Cardiac muscle cell (in vitro differentiated cells and primary cell): ENCODE measurements around the gene PTPN4. TPM values are rescaled to one million over a fixed set of nuclear protein-coding genes. Genes with fewer than 3 reads are reported as not detected.
A peak's percentile ranks its signal among the peaks of the same experiment; 100 is the strongest.
"Not testable (repeated sequence)": the region's sequence is repeated elsewhere in the genome, so short reads cannot be mapped to it uniquely, and the experiment has no call there.

ENCODE experiments used
- DNase-seq, 2 donors: peaks; one replicate each; pipeline versions ENCODE4 v3.0.0 to v3.0.0-alpha.2; 2010 to 2017; ENCODE audit warnings: low read depth in 1 of 2, low spot score in 1 of 2
- H3K27ac ChIP-seq: fragments of 200-600 bp; sonication (generic); 2 replicates; pipeline ENCODE4 v1.5.1; 2016
- H3K27me3 ChIP-seq: fragments of 200-600 bp; sonication (generic); 2 replicates; pipeline ENCODE4 v1.6.0; 2016; ENCODE audit warnings: control low read depth
- H3K36me3 ChIP-seq: fragments of 200-600 bp; sonication (generic); 2 replicates; pipeline ENCODE4 v1.5.1; 2016; ENCODE audit warnings: control low read depth
- H3K4me1 ChIP-seq: fragments of 200-600 bp; sonication (generic); 2 replicates; pipeline ENCODE4 v1.8.1; 2017; ENCODE audit warnings: low read depth, mild to moderate bottlenecking, mixed run types
- H3K4me3 ChIP-seq: fragments of 200-600 bp; sonication (generic); 2 replicates; pipeline ENCODE4 v1.5.1; 2016; ENCODE audit warnings: mild to moderate bottlenecking
- H3K9me3 ChIP-seq: fragments of 200-600 bp; sonication (generic); 2 replicates; pipeline ENCODE4 v1.5.1; 2017; ENCODE audit warnings: low read depth, mild to moderate bottlenecking, control low read depth
- CTCF ChIP-seq: IDR thresholded peaks from 2 replicates; pipeline ENCODE4 v1.5.1; 2012; ENCODE audit warnings: low read depth, mild to moderate bottlenecking, low read length
- polyA plus RNA-seq: library from polyadenylated mRNA; unstranded; fragments of >200 nt; fragmentation: Nextera tagmentation; extraction: Ambion mirVana; gene quantifications from 2 replicates; pipeline ENCODE4 v1.2.1, GENCODE V29; 2016
- total RNA-seq: library from RNA; depleted of rRNA; stranded (reverse); fragments of >200 nt; gene quantifications from 2 replicates; pipeline ENCODE4 v1.2.3, GENCODE V29; 2016

The PTPN4 gene
- total and polyA plus RNA-seq, 2 experiments from 2014 or later = 26.3 to 70.3 TPM

DNA sequence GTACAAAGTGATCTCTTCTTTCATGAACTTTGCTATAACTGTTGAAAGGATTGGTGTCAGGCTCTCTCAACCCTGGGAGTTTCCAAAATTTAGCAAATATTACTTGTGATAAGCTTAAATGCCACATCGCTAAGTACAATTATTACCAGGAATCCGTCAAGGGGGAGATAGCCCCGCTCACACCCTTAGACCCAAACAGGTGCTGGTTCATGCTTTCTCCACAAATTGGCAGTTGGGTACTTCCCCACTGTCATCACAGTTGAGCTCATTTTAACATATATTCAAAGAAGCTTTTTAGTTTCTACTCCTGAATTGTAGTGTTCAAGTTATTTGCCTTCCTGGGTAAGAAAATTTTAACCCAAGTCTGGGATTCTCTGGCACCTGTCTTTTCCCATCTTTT lies 223.4 kb downstream of the PTPN4 start:
- Histone ChIP-seq H3K9me3 (no peaks in the 10 kb centered on the region), H3K27me3 (no peaks in the 10 kb centered on the region), H3K36me3 (no peaks in the 10 kb centered on the region), H3K27ac (no peak overlapping the region), H3K4me1 (peaks cover 20% of the 10 kb centered on the region), H3K4me3 (no peak overlapping the region)
- DNase-seq = no peak
- no peak for TF ChIP-seq CTCF

DNA sequence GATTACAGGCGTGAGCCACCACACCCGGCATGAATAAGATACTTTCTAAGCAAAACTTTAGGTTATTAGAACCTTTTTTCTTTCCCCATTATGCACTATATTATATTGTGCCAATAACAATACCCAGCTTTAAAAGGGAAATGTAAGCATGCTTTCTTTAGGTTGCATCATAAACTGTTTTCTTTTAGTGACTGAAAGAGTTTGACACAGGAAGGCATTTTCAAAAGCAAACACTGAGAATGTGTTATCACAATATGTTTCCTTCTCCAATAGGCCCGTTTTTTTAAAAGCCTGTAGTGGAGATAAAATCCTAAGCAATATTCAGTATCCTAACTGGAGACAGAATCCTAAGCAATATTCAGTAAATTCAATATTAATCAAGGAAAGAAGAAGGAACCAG lies 236.4 kb downstream of the PTPN4 start:
- no peak for TF ChIP-seq CTCF
- Histone ChIP-seq H3K4me3 (no peak overlapping the region), H3K36me3 (no peaks in the 10 kb centered on the region), H3K27ac (no peak overlapping the region), H3K27me3 (no peaks in the 10 kb centered on the region), H3K4me1 (no peaks in the 10 kb centered on the region), H3K9me3 (no peaks in the 10 kb centered on the region)
- DNase-seq = peak in 1 of 2 donors; percentile 52

GRCh38 chr2:119996896-119997891 lies 237.5 kb downstream of the PTPN4 start:
- not testable (repeated sequence) for H3K36me3 ChIP-seq, H3K27ac ChIP-seq, H3K4me3 ChIP-seq, H3K9me3 ChIP-seq, H3K27me3 ChIP-seq, H3K4me1 ChIP-seq, DNase-seq

GRCh38 chr2:120001471-120001870 lies 241.7 kb downstream of the PTPN4 start:
- Histone ChIP-seq H3K4me3 (no peak overlapping the region), H3K36me3 (no peaks in the 10 kb centered on the region), H3K4me1 (no peaks in the 10 kb centered on the region), H3K27ac (no peak overlapping the region), H3K27me3 (no peaks in the 10 kb centered on the region), H3K9me3 (no peaks in the 10 kb centered on the region)
- no peak for DNase-seq
- no peak for TF ChIP-seq CTCF

- TF ChIP-seq CTCF = no peak
- H3K27me3 ChIP-seq = no peaks in the 10 kb centered on the region
- no peaks in the 10 kb centered on the region for H3K36me3 ChIP-seq
- H3K4me3 ChIP-seq = no peak overlapping the region
- no peak for DNase-seq
- no peaks in the 10 kb centered on the region for H3K9me3 ChIP-seq
- H3K27ac ChIP-seq = no peak overlapping the region
- H3K4me1 ChIP-seq = no peaks in the 10 kb centered on the region
These were observed 244.5 kb downstream of the PTPN4 start for GRCh38 chr2:120004254-120004653.

- Histone ChIP-seq H3K9me3 (no peaks in the 10 kb centered on the region), H3K4me3 (no peak overlapping the region), H3K27me3 (no peaks in the 10 kb centered on the region), H3K4me1 (no peaks in the 10 kb centered on the region), H3K36me3 (no peaks in the 10 kb centered on the region), H3K27ac (no peak overlapping the region)
- no peak for DNase-seq
- TF ChIP-seq CTCF = no peak
These were observed 246.3 kb downstream of the PTPN4 start for GRCh38 chr2:120005834-120006521.
